HepG2 (cell line): ENCODE data around the gene STX5. TPM values are rescaled to one million over a fixed set of nuclear protein-coding genes. Genes with fewer than 3 reads are reported as not detected.

Experiments used
- IKZF4 ChIP-seq: sonication (generic); formaldehyde crosslinking; IDR thresholded peaks from 2 replicates; pipeline ENCODE4 v1.5.1; 2020; ENCODE audit warnings: borderline replicate concordance, mild to moderate bottlenecking, low read depth, missing genetic modification reagents; ENCODE audit errors: not compliant biosample characterization
- KLF16 ChIP-seq, 2 experiments: sonication (generic) in 1 of 2; formaldehyde crosslinking in 1 of 2; IDR thresholded peaks; 2 replicates each; pipeline versions ENCODE4 v1.6.1 to v1.8.0; 2016 to 2023; ENCODE audit warnings: missing genetic modification reagents in 2 of 2, missing compliant biosample characterization in 1 of 2
- MED13 ChIP-seq: sonication (generic); formaldehyde crosslinking; IDR thresholded peaks from 2 replicates; pipeline ENCODE4 v1.5.0; 2020; ENCODE audit warnings: missing genetic modification reagents
- MYNN ChIP-seq: sonication (generic); formaldehyde crosslinking; IDR thresholded peaks from 2 replicates; pipeline ENCODE4 v1.4.0; 2020; ENCODE audit warnings: mild to moderate bottlenecking, low read depth, missing genetic modification reagents
- PHF8 ChIP-seq: sonication (generic); formaldehyde crosslinking; IDR thresholded peaks from 2 replicates; pipeline ENCODE4 v1.5.0; 2020; ENCODE audit warnings: missing genetic modification reagents
- RXRA ChIP-seq: sonication (generic); formaldehyde crosslinking; IDR thresholded peaks from 2 replicates; pipeline ENCODE4 v1.5.1; 2020; ENCODE audit warnings: missing genetic modification reagents
- STAT5B ChIP-seq: sonication (generic); formaldehyde crosslinking; IDR thresholded peaks from 2 replicates; pipeline ENCODE4 v1.4.0; 2020; ENCODE audit warnings: missing genetic modification reagents
- ZNF432 ChIP-seq: sonication (generic); formaldehyde crosslinking; IDR thresholded peaks from 2 replicates; pipeline ENCODE4 v1.5.0; 2020; ENCODE audit warnings: missing genetic modification reagents, mild to moderate bottlenecking, borderline replicate concordance
- ZNF501 ChIP-seq: sonication (generic); formaldehyde crosslinking; IDR thresholded peaks from 2 replicates; pipeline ENCODE4 v1.5.1; 2020; ENCODE audit warnings: mild to moderate bottlenecking, moderate library complexity, missing genetic modification reagents
- ZNF605 ChIP-seq: sonication (generic); formaldehyde crosslinking; IDR thresholded peaks from 2 replicates; pipeline ENCODE4 v1.8.0; 2022; ENCODE audit warnings: mild to moderate bottlenecking, missing genetic modification reagents
- ZNF619 ChIP-seq: sonication (generic); formaldehyde crosslinking; IDR thresholded peaks from 2 replicates; pipeline ENCODE4 v1.4.0; 2020; ENCODE audit warnings: mild to moderate bottlenecking, missing genetic modification reagents
- polyA plus RNA-seq, 8 experiments: library from polyadenylated mRNA; depleted of rRNA in 3 of 8; stranded (reverse) in 7 of 8; unstranded in 1 of 8; fragments of >200 nt; fragmentation: Illumina TruSeq in 4 of 8; extraction: Trizol in 4 of 8; gene quantifications; 2 replicates each; pipeline versions ENCODE4 v1.2.1 to v1.2.3, GENCODE V29; 2011 to 2016; ENCODE audit warnings: low read depth in 4 of 8, missing spikeins in 1 of 8, mixed read lengths in 1 of 8; ENCODE audit not compliant: insufficient read depth in 1 of 8
- total RNA-seq, 5 experiments: library from RNA; depleted of rRNA; stranded (reverse); fragments of >200 nt; fragmentation: Illumina TruSeq; extraction: Trizol; gene quantifications; 2 replicates each; pipeline ENCODE4 v1.2.3, GENCODE V29; 2016; ENCODE audit warnings: low read depth in 1 of 5
- TF ChIP-seq, protein P1 (sequence below): sonication (generic); formaldehyde crosslinking; IDR thresholded peaks from 2 replicates; pipeline ENCODE4 v1.5.0; 2020; ENCODE audit warnings: missing genetic modification reagents, mild to moderate bottlenecking, borderline replicate concordance
- TF ChIP-seq, protein P2 (sequence below): sonication (generic); formaldehyde crosslinking; IDR thresholded peaks from 2 replicates; pipeline ENCODE4 v1.4.0; 2020; ENCODE audit warnings: mild to moderate bottlenecking, missing genetic modification reagents
- TF ChIP-seq, protein P3 (sequence below): sonication (generic); formaldehyde crosslinking; conservative IDR thresholded peaks from 2 replicates; pipeline ENCODE4 v1.8.1; 2023; ENCODE audit warnings: missing genetic modification reagents
- TF ChIP-seq, protein P4 (sequence below): sonication (generic); formaldehyde crosslinking; IDR thresholded peaks from 2 replicates; pipeline ENCODE4 v1.5.0; 2020; ENCODE audit warnings: missing genetic modification reagents
- TF ChIP-seq, protein P5 (sequence below): sonication (generic); formaldehyde crosslinking; IDR thresholded peaks from 2 replicates; pipeline ENCODE4 v1.5.1; 2020; ENCODE audit warnings: mild to moderate bottlenecking, missing genetic modification reagents, moderate library complexity
- TF ChIP-seq, protein P6 (sequence below): sonication (generic); formaldehyde crosslinking; IDR thresholded peaks from 2 replicates; pipeline ENCODE4 v1.8.0; 2022; ENCODE audit warnings: missing genetic modification reagents, mild to moderate bottlenecking, borderline replicate concordance

STX5 gene
- total and polyA plus RNA-seq, 2 of the 13 experiments (the other 11 are each of a cell fraction or from before 2014, with no cell fraction given): 26.9 to 30.0 TPM

DNA sequence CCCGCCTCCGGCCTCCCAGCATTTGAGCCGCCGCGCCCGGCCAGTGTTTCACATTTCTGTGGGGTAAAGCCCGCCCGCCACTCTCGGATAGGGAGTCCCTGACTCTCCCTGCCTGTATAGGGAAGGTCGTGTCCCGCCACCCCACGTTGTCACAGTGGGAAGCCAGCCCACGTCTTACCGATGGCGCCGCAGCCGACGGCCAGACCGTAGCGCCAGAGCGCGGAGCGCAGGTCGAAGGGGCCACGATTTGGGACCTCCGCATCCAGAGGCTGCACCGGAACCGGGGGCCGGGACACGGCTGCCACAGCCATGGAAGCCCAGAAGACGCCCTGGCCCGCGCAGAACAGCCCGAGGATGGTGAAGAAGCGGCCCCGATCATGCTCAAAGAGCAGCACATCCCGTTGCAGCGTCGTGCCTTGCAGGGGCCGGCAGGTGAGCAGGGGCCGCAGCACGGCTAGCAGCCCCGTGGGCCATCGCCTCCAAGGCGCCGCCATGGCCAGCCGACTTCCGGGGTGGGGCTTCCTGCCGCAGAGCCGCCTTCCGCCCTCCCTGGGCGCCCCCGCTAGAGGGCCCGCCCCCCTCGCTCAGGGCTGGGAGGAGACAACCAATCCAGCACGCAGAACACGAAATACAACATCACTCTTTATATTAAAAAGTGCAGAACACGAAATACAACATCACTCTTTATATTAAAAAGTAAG lies 40.2 kb downstream of the STX5 start, which contains the start of gene TMEM223 (continued):
- TF ChIP-seq, protein P1, sequence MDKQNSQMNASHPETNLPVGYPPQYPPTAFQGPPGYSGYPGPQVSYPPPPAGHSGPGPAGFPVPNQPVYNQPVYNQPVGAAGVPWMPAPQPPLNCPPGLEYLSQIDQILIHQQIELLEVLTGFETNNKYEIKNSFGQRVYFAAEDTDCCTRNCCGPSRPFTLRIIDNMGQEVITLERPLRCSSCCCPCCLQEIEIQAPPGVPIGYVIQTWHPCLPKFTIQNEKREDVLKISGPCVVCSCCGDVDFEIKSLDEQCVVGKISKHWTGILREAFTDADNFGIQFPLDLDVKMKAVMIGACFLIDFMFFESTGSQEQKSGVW (CRISPR knock-in tag): no peak
- TF ChIP-seq, protein P2, sequence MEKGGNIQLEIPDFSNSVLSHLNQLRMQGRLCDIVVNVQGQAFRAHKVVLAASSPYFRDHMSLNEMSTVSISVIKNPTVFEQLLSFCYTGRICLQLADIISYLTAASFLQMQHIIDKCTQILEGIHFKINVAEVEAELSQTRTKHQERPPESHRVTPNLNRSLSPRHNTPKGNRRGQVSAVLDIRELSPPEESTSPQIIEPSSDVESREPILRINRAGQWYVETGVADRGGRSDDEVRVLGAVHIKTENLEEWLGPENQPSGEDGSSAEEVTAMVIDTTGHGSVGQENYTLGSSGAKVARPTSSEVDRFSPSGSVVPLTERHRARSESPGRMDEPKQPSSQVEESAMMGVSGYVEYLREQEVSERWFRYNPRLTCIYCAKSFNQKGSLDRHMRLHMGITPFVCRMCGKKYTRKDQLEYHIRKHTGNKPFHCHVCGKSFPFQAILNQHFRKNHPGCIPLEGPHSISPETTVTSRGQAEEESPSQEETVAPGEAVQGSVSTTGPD (CRISPR knock-in tag): no peak
- TF ChIP-seq MYNN (CRISPR knock-in tag) (0 out of 2 replicates have a peak, but pooled peaks have one; percentile 56), MED13 (CRISPR knock-in tag) (no peak), ZNF501 (peak; percentile 69; the same call in 1 of the 2 replicates), KLF16 (CRISPR knock-in tag; IDR thresholded peaks at IDR 0.05) (peak in 1 of 2 experiments; percentile 86; a peak in 2 of 4 replicates), ZNF432 (no peak), RXRA (CRISPR knock-in tag) (peak; percentile 56; the same call in 1 of the 2 replicates), STAT5B (CRISPR knock-in tag) (0 out of 2 replicates have a peak, but pooled peaks have one; percentile 28), PHF8 (peak; percentile 97), ZNF605 (CRISPR knock-in tag) (peak; percentile 71; the same call in 1 of the 2 replicates), IKZF4 (peak; percentile 93), ZNF619 (peak; percentile 37; the same call in 1 of the 2 replicates)
- TF ChIP-seq, protein P3, sequence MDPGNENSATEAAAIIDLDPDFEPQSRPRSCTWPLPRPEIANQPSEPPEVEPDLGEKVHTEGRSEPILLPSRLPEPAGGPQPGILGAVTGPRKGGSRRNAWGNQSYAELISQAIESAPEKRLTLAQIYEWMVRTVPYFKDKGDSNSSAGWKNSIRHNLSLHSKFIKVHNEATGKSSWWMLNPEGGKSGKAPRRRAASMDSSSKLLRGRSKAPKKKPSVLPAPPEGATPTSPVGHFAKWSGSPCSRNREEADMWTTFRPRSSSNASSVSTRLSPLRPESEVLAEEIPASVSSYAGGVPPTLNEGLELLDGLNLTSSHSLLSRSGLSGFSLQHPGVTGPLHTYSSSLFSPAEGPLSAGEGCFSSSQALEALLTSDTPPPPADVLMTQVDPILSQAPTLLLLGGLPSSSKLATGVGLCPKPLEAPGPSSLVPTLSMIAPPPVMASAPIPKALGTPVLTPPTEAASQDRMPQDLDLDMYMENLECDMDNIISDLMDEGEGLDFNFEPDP (CRISPR knock-in tag): 0 out of 2 replicates have a peak, but pooled peaks have one; percentile 82
- TF ChIP-seq, protein P4, sequence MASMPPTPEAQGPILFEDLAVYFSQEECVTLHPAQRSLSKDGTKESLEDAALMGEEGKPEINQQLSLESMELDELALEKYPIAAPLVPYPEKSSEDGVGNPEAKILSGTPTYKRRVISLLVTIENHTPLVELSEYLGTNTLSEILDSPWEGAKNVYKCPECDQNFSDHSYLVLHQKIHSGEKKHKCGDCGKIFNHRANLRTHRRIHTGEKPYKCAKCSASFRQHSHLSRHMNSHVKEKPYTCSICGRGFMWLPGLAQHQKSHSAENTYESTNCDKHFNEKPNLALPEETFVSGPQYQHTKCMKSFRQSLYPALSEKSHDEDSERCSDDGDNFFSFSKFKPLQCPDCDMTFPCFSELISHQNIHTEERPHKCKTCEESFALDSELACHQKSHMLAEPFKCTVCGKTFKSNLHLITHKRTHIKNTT (CRISPR knock-in tag): no peak
- TF ChIP-seq, protein P5, sequence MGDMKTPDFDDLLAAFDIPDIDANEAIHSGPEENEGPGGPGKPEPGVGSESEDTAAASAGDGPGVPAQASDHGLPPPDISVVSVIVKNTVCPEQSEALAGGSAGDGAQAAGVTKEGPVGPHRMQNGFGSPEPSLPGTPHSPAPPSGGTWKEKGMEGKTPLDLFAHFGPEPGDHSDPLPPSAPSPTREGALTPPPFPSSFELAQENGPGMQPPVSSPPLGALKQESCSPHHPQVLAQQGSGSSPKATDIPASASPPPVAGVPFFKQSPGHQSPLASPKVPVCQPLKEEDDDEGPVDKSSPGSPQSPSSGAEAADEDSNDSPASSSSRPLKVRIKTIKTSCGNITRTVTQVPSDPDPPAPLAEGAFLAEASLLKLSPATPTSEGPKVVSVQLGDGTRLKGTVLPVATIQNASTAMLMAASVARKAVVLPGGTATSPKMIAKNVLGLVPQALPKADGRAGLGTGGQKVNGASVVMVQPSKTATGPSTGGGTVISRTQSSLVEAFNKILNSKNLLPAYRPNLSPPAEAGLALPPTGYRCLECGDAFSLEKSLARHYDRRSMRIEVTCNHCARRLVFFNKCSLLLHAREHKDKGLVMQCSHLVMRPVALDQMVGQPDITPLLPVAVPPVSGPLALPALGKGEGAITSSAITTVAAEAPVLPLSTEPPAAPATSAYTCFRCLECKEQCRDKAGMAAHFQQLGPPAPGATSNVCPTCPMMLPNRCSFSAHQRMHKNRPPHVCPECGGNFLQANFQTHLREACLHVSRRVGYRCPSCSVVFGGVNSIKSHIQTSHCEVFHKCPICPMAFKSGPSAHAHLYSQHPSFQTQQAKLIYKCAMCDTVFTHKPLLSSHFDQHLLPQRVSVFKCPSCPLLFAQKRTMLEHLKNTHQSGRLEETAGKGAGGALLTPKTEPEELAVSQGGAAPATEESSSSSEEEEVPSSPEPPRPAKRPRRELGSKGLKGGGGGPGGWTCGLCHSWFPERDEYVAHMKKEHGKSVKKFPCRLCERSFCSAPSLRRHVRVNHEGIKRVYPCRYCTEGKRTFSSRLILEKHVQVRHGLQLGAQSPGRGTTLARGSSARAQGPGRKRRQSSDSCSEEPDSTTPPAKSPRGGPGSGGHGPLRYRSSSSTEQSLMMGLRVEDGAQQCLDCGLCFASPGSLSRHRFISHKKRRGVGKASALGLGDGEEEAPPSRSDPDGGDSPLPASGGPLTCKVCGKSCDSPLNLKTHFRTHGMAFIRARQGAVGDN (CRISPR knock-in tag): peak; percentile 94
- TF ChIP-seq, protein P6, sequence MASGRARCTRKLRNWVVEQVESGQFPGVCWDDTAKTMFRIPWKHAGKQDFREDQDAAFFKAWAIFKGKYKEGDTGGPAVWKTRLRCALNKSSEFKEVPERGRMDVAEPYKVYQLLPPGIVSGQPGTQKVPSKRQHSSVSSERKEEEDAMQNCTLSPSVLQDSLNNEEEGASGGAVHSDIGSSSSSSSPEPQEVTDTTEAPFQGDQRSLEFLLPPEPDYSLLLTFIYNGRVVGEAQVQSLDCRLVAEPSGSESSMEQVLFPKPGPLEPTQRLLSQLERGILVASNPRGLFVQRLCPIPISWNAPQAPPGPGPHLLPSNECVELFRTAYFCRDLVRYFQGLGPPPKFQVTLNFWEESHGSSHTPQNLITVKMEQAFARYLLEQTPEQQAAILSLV (CRISPR knock-in tag): peak; percentile 95; the same call in 1 of the 2 replicates
